ENCODE results near the gene ANKS1A.

- no peak for TF ChIP-seq POLR2A (IDR thresholded peaks at IDR 0.05)
- TF ChIP-seq, protein P1, sequence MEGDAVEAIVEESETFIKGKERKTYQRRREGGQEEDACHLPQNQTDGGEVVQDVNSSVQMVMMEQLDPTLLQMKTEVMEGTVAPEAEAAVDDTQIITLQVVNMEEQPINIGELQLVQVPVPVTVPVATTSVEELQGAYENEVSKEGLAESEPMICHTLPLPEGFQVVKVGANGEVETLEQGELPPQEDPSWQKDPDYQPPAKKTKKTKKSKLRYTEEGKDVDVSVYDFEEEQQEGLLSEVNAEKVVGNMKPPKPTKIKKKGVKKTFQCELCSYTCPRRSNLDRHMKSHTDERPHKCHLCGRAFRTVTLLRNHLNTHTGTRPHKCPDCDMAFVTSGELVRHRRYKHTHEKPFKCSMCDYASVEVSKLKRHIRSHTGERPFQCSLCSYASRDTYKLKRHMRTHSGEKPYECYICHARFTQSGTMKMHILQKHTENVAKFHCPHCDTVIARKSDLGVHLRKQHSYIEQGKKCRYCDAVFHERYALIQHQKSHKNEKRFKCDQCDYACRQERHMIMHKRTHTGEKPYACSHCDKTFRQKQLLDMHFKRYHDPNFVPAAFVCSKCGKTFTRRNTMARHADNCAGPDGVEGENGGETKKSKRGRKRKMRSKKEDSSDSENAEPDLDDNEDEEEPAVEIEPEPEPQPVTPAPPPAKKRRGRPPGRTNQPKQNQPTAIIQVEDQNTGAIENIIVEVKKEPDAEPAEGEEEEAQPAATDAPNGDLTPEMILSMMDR (IDR thresholded peaks at IDR 0.05 in 4 of 5, conservative IDR thresholded peaks at IDR 0.05 in 1 of 5) = no peak
Observed at GRCh38 chr6:34970957-34971356, 81.9 kb downstream of the ANKS1A start.
